ENCODE measurements around the gene ZNRF2.
"Not testable (repeated sequence)": the region's sequence is repeated elsewhere in the genome, so short reads cannot be mapped to it uniquely, and the experiment has no call there.

DNA sequence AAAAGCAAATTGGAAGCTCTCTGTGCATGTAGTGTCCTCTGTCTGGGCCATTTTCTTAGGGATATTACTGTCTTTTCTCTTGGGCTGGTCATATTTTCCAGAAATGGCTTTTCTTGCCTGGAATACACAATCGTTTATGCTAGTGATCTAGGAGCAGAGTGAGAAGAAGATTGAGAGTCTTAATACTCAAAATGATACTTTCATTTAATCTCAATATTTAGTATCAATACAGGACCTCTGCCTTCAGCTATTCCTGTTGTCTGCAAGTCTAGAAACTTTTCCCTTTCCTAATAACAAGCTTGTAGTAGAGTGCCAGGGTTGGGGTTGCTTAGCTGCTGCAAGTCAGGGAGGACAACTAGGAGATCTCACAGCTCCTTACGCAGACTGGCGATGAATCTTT, 14.0 kb downstream of the ZNRF2 start:
- TF ChIP-seq CTCF (IDR thresholded peaks at IDR 0.05; ENCODE audit: low read depth, low read length); POLR2A (IDR thresholded peaks at IDR 0.05; ENCODE audit: extremely low read depth, insufficient read length); MAX (IDR thresholded peaks at IDR 0.05; ENCODE audit: low read depth, low read length); MYC (IDR thresholded peaks at IDR 0.05; ENCODE audit: low read depth, low read length): not testable (repeated sequence)
